Adipocyte (in vitro differentiated cells): ENCODE measurements around the gene NPAS1.

Experiments used
- DNase-seq: peaks from one replicate; pipeline ENCODE4 v3.0.0-alpha.2; 2015; ENCODE audit warnings: low read depth
- H3K27me3 ChIP-seq: replicated peaks from 2 replicates; pipeline ENCODE4 v1.7.0; 2013; ENCODE audit warnings: mild to moderate bottlenecking, low read length, moderate library complexity; ENCODE audit not compliant: control insufficient read depth, insufficient read depth
- H3K36me3 ChIP-seq: 2 replicates; pipeline ENCODE4 v1.7.0; 2013; ENCODE audit warnings: low read length, mild to moderate bottlenecking, moderate library complexity; ENCODE audit not compliant: control insufficient read depth, insufficient read depth, severe bottlenecking
- H3K4me1 ChIP-seq: 2 replicates; pipeline ENCODE4 v1.7.0; 2013; ENCODE audit warnings: mild to moderate bottlenecking, low read length, moderate library complexity; ENCODE audit not compliant: control insufficient read depth, insufficient read depth
- H3K4me3 ChIP-seq: 2 replicates; pipeline ENCODE4 v1.7.0; 2013; ENCODE audit warnings: mild to moderate bottlenecking, low read length, moderate library complexity
- H3K9ac ChIP-seq: 2 replicates; pipeline ENCODE4 v1.7.0; 2013; ENCODE audit warnings: mild to moderate bottlenecking, low read length, moderate library complexity
- H3K9me3 ChIP-seq: 2 replicates; pipeline ENCODE4 v1.7.0; 2013; ENCODE audit warnings: mild to moderate bottlenecking, low read length, moderate library complexity; ENCODE audit not compliant: control insufficient read depth

Gene NPAS1

GRCh38 chr19:47093254-47093653 is 73.6 kb downstream of the NPAS1 start:
- Histone ChIP-seq H3K4me1 (peaks cover 35% of the 10 kb centered on the region), H3K4me3 (no peak overlapping the region), H3K36me3 (peaks cover 46% of the 10 kb centered on the region), H3K9ac (no peak overlapping the region), H3K9me3 (no peaks in the 10 kb centered on the region), H3K27me3 (no peaks in the 10 kb centered on the region)
- DNase-seq: peak; percentile 22

- Histone ChIP-seq H3K4me1 (peaks cover 40% of the 10 kb centered on the region), H3K9ac (no peak overlapping the region), H3K36me3 (peaks cover 42% of the 10 kb centered on the region)
Measured at GRCh38 chr19:47093841-47094240, 74.2 kb downstream of the NPAS1 start.

GRCh38 chr19:47094557-47095475 is 75.2 kb downstream of the NPAS1 start:
- Histone ChIP-seq H3K9me3 (no peaks in the 10 kb centered on the region), H3K36me3 (peaks cover 34% of the 10 kb centered on the region), H3K27me3 (no peaks in the 10 kb centered on the region), H3K4me1 (peaks cover 40% of the 10 kb centered on the region), H3K4me3 (no peak overlapping the region), H3K9ac (peak overlapping the region; percentile 50)
- DNase-seq: no peak

More at GRCh38 chr19:47093841-47094240, 74.2 kb downstream of the NPAS1 start:
- no peaks in the 10 kb centered on the region for H3K9me3 ChIP-seq
- no peaks in the 10 kb centered on the region for H3K27me3 ChIP-seq
- H3K4me3 ChIP-seq: no peak overlapping the region
- DNase-seq: no peak
